SIG-M5 (cell line): ENCODE results near the gene DCLRE1A.
A peak's percentile ranks its signal among the peaks of the same experiment; 100 is the strongest.

Experiments used
- DNase-seq: peaks from one replicate; lab custom pipeline; 2025; lab: John Stamatoyannopoulos, UW

The DCLRE1A gene

GRCh38 chr10:113854013-113854760, at the start of gene DCLRE1A, which contains the start of gene NHLRC2:
DCLRE1A (minus strand) TSS chr10:113854082; CDS start chr10:113853182, 900 bp downstream.
NHLRC2 (plus strand) TSS chr10:113854661; CDS start chr10:113854873, 212 bp downstream.
- no peak for DNase-seq

- DNase-seq = no peak
These were observed 46.2 kb upstream of the DCLRE1A start for GRCh38 chr10:113899952-113900598.

GRCh38 chr10:113897693-113898618, 44.1 kb upstream of the DCLRE1A start:
- no peak for DNase-seq

GRCh38 chr10:113895018-113895417, 41.1 kb upstream of the DCLRE1A start:
- no peak for DNase-seq

- no peak for DNase-seq
These were observed 40.7 kb upstream of the DCLRE1A start for GRCh38 chr10:113894581-113894980.

GRCh38 chr10:113893570-113893969, 39.7 kb upstream of the DCLRE1A start:
- DNase-seq = no peak

- no peak for DNase-seq
These were observed 37.6 kb upstream of the DCLRE1A start for GRCh38 chr10:113891476-113891875.

- DNase-seq = no peak
These were observed 36.9 kb upstream of the DCLRE1A start for GRCh38 chr10:113890769-113891168.

- DNase-seq = no peak
These were observed 36.0 kb upstream of the DCLRE1A start for GRCh38 chr10:113889911-113890310.

- no peak for DNase-seq
These were observed 28.4 kb upstream of the DCLRE1A start for GRCh38 chr10:113882240-113882639.

- no peak for DNase-seq
These were observed 26.4 kb upstream of the DCLRE1A start for GRCh38 chr10:113880236-113880635.

- DNase-seq = no peak
These were observed 25.8 kb upstream of the DCLRE1A start for GRCh38 chr10:113879691-113880090.

GRCh38 chr10:113876461-113876860, 22.6 kb upstream of the DCLRE1A start:
- DNase-seq = no peak

- DNase-seq = no peak
These were observed 21.3 kb upstream of the DCLRE1A start for GRCh38 chr10:113875212-113875611.

GRCh38 chr10:113872139-113873030, 18.5 kb upstream of the DCLRE1A start:
- DNase-seq = no peak

GRCh38 chr10:113869789-113870188, 15.9 kb upstream of the DCLRE1A start:
- DNase-seq = no peak

GRCh38 chr10:113867904-113868303, 14.0 kb upstream of the DCLRE1A start:
- no peak for DNase-seq

- DNase-seq = no peak
These were observed 12.9 kb upstream of the DCLRE1A start for GRCh38 chr10:113866551-113867394.

GRCh38 chr10:113865901-113866300, 12.0 kb upstream of the DCLRE1A start:
- DNase-seq = peak; percentile 29

- DNase-seq = no peak
These were observed 5.4 kb upstream of the DCLRE1A start for GRCh38 chr10:113859261-113859660.
